Calu3 (cell line): ENCODE results near the gene GXYLT2. TPM values are rescaled to one million over a fixed set of nuclear protein-coding genes. Genes with fewer than 3 reads are reported as not detected.

Experiments used
- BruUV-seq: library from RNA; stranded (reverse); fragments of 400-500 nt; replicated peaks from 2 replicates; lab custom pipeline; 2021; lab: Mats Ljungman, UMichigan
- CTCF ChIA-PET: fragments of 300-600 bp; sonication (Branson Sonifier 250); formaldehyde crosslinking; loops from one replicate; lab custom pipeline; 2022; ENCODE audit warnings: antibody characterized with exemption; lab: Charles Lee
- DNase-seq: peaks from one replicate; pipeline ENCODE4 v3.0.0; 2022
- H3K27ac Mint-ChIP-seq: one replicate; pipeline ENCODE4 v1.8.0; 2022; ENCODE audit warnings: mixed read lengths; ENCODE audit not compliant: unreplicated experiment
- H3K27me3 Mint-ChIP-seq: one replicate; pipeline ENCODE4 v1.8.0; 2022; ENCODE audit warnings: mixed read lengths; ENCODE audit not compliant: unreplicated experiment
- H3K36me3 Mint-ChIP-seq: one replicate; pipeline ENCODE4 v1.8.0; 2022; ENCODE audit warnings: mild to moderate bottlenecking, moderate library complexity, mixed read lengths; ENCODE audit not compliant: insufficient read depth, unreplicated experiment
- H3K4me1 Mint-ChIP-seq: one replicate; pipeline ENCODE4 v1.8.0; 2022; ENCODE audit warnings: mild to moderate bottlenecking, low read depth, mixed read lengths; ENCODE audit not compliant: unreplicated experiment
- H3K4me3 Mint-ChIP-seq: one replicate; pipeline ENCODE4 v1.8.0; 2022; ENCODE audit warnings: mild to moderate bottlenecking, low read depth, moderate library complexity, mixed read lengths; ENCODE audit not compliant: unreplicated experiment
- H3K9me3 Mint-ChIP-seq: one replicate; pipeline ENCODE4 v1.8.0; 2022; ENCODE audit warnings: low read depth, mixed read lengths; ENCODE audit not compliant: unreplicated experiment
- intact Hi-C: fragments of 100-400 bp; cut with micrococcal nuclease; formaldehyde crosslinking; loops from one replicate; pipeline ENCODE4 v1.10.0; 2022; ENCODE audit not compliant: unreplicated experiment
- total RNA-seq: library from RNA; stranded (reverse); gene quantifications from 2 replicates; pipeline ENCODE4 v1.2.3, GENCODE V29; 2022
- TF ChIP-seq, protein P1 (sequence below): fragments of 200-600 bp; IDR thresholded peaks from one replicate; pipeline ENCODE4 v1.8.0; 2022; ENCODE audit warnings: antibody characterized with exemption; ENCODE audit not compliant: unreplicated experiment

The GXYLT2 gene
- total RNA-seq, 1 experiment from 2014 or later: 0.52 TPM

DNA sequence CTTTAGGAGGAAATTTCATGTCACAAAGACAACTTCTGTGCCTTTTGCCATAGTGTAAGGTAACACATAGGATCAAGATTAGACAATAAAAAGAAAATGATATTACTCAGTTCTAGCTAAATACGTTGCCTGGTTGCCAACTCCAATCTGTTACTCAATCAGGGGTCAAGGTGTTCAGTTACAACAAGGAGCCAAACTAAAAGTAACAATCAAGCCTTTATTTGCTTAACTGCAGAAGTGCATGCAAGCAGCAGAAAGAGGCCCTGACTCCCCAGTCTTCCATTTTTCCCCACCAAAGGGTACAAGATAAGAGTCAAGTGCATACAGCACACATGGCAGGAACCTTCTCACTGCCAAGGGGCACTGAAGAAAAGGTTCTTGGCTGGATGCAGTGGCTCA is 80.4 kb downstream of the GXYLT2 start:
- TF ChIP-seq, protein P1, sequence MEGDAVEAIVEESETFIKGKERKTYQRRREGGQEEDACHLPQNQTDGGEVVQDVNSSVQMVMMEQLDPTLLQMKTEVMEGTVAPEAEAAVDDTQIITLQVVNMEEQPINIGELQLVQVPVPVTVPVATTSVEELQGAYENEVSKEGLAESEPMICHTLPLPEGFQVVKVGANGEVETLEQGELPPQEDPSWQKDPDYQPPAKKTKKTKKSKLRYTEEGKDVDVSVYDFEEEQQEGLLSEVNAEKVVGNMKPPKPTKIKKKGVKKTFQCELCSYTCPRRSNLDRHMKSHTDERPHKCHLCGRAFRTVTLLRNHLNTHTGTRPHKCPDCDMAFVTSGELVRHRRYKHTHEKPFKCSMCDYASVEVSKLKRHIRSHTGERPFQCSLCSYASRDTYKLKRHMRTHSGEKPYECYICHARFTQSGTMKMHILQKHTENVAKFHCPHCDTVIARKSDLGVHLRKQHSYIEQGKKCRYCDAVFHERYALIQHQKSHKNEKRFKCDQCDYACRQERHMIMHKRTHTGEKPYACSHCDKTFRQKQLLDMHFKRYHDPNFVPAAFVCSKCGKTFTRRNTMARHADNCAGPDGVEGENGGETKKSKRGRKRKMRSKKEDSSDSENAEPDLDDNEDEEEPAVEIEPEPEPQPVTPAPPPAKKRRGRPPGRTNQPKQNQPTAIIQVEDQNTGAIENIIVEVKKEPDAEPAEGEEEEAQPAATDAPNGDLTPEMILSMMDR: no peak
- intact Hi-C loops: no loop called here
- Mint-ChIP-seq H3K27ac (no peak overlapping the region), H3K4me3 (no peak overlapping the region), H3K4me1 (peaks cover 15% of the 10 kb centered on the region), H3K36me3 (peaks cover 3% of the 10 kb centered on the region), H3K9me3 (no peaks in the 10 kb centered on the region), H3K27me3 (no peaks in the 10 kb centered on the region)
- CTCF ChIA-PET: no interaction called here
- no TSS peak for BruUV-seq
- peak; percentile 14 for DNase-seq

DNA sequence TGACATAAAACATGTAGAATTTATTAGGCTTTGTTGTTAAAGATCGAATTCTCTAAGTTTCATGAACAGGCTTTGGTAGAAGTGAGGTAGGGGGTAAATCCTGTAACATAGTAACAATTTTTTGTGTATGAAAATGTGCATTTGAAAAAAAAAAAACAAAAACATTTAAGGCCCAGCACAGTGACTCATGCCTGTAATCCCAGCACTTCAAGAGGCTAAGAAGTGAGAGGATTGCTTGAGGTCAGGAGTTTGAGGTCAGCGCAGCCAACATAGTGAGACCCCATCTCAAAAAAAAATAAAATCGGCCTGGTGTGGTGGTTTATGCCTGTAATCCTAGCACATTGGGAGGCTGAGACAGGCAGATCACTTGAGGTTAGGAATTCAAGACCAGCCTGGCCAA is 81.9 kb downstream of the GXYLT2 start:
- no peak for DNase-seq
- H3K27me3 Mint-ChIP-seq: no peaks in the 10 kb centered on the region
- H3K9me3 Mint-ChIP-seq: no peaks in the 10 kb centered on the region
- no peak overlapping the region for H3K27ac Mint-ChIP-seq
- no TSS peak for BruUV-seq
- peaks cover 23% of the 10 kb centered on the region for H3K4me1 Mint-ChIP-seq
- intact Hi-C loops: no loop called here
- H3K36me3 Mint-ChIP-seq: peaks cover 7% of the 10 kb centered on the region
- no peak overlapping the region for H3K4me3 Mint-ChIP-seq
- TF ChIP-seq, protein P1: no peak
- CTCF ChIA-PET: no interaction called here

DNA sequence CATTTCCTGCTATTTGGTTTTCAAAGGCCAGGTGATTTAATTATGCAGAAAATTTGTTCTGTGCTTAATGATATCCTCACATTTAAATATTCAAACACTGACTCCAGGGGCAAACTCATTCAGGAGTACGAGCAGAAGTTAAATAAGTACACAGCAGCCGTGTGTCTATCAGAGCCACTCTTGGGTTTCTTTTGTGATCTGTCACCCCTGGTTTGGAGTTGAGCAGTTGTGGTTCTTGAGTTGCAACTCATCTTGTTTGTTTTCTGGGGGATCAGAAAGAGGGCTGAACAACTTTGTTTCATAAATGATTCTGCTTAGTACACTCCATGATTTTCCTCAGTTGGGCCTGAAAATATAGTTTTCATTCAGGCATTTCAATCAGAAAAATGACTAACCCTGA is 83.1 kb downstream of the GXYLT2 start:
- Mint-ChIP-seq H3K27ac (no peak overlapping the region), H3K4me1 (peaks cover 23% of the 10 kb centered on the region), H3K27me3 (no peaks in the 10 kb centered on the region), H3K4me3 (no peak overlapping the region), H3K36me3 (peaks cover 7% of the 10 kb centered on the region), H3K9me3 (no peaks in the 10 kb centered on the region)
- no TSS peak for BruUV-seq
- CTCF ChIA-PET: no interaction called here
- TF ChIP-seq, protein P1: no peak
- DNase-seq: no peak
- intact Hi-C loops: no loop called here

DNA sequence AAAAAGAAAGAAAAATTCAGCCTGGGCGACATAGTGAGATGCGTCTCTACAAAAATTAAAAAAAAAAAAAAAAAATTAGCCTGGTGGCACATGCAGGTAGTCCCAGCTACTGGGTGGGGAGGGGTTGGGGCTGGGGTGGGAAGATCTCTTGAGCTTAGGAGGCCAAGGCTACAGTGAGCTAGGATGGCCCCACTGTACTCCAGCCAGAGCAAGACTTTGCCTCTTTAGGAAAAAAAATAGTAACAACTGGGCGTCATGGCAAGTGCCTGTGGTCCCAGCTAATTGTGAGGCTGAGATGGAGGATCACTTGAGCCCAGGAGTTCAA is 84.8 kb downstream of the GXYLT2 start:
- Mint-ChIP-seq H3K4me1 (peaks cover 23% of the 10 kb centered on the region), H3K27me3 (no peaks in the 10 kb centered on the region), H3K36me3 (peaks cover 7% of the 10 kb centered on the region), H3K27ac (peak overlapping the region; percentile 43), H3K4me3 (peak overlapping the region; percentile 20), H3K9me3 (no peaks in the 10 kb centered on the region)
- DNase-seq: no peak
- CTCF ChIA-PET: no interaction called here
- TF ChIP-seq, protein P1: no peak
- intact Hi-C loops: no loop called here
- BruUV-seq: no TSS peak
